ENCODE data around the gene MCL1.

Gene MCL1

GRCh38 chr1:150572918-150573647 lies 6.3 kb downstream of the MCL1 start:
- Histone ChIP-seq H3K4me2 (ENCODE audit: low read depth, low read length, poor library complexity, severe bottlenecking) (peak overlapping the region; percentile 81), H3K79me2 (ENCODE audit: insufficient read depth, low read length) (peaks cover 57% of the 10 kb centered on the region), H2AFZ (ENCODE audit: low read depth, low read length, severe bottlenecking) (no peak overlapping the region), H3F3A (ENCODE audit: insufficient read depth) (peaks cover 88% of the 10 kb centered on the region), H3K4me3 (ENCODE audit: insufficient read depth, low read length, poor library complexity, severe bottlenecking) (no peak overlapping the region), H3K9ac (ENCODE audit: low read length) (no peak overlapping the region; the same call in 1 of the 2 replicates), H3K9me3 (ENCODE audit: insufficient read depth, low read length) (no peaks in the 10 kb centered on the region), H3K27ac (ENCODE audit: low read depth, low read length) (peak overlapping the region; percentile 91), H3K27me3 (ENCODE audit: low read length) (no peaks in the 10 kb centered on the region), H4K20me1 (ENCODE audit: low read depth, low read length) (peaks cover 43% of the 10 kb centered on the region), H3K36me3 (ENCODE audit: low read length) (peaks cover 51% of the 10 kb centered on the region), H3K9me2 (replicated peaks; ENCODE audit: insufficient read depth, low read length) (no peaks in the 10 kb centered on the region)
- TF ChIP-seq, protein P1, sequence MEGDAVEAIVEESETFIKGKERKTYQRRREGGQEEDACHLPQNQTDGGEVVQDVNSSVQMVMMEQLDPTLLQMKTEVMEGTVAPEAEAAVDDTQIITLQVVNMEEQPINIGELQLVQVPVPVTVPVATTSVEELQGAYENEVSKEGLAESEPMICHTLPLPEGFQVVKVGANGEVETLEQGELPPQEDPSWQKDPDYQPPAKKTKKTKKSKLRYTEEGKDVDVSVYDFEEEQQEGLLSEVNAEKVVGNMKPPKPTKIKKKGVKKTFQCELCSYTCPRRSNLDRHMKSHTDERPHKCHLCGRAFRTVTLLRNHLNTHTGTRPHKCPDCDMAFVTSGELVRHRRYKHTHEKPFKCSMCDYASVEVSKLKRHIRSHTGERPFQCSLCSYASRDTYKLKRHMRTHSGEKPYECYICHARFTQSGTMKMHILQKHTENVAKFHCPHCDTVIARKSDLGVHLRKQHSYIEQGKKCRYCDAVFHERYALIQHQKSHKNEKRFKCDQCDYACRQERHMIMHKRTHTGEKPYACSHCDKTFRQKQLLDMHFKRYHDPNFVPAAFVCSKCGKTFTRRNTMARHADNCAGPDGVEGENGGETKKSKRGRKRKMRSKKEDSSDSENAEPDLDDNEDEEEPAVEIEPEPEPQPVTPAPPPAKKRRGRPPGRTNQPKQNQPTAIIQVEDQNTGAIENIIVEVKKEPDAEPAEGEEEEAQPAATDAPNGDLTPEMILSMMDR (IDR thresholded peaks at IDR 0.05; ENCODE audit: insufficient read depth, low read length, poor library complexity, severe bottlenecking) = no peak
- TF ChIP-seq EZH2phosphoT487 (conservative IDR thresholded peaks at IDR 0.05; ENCODE audit: low read length) = no peak

DNA sequence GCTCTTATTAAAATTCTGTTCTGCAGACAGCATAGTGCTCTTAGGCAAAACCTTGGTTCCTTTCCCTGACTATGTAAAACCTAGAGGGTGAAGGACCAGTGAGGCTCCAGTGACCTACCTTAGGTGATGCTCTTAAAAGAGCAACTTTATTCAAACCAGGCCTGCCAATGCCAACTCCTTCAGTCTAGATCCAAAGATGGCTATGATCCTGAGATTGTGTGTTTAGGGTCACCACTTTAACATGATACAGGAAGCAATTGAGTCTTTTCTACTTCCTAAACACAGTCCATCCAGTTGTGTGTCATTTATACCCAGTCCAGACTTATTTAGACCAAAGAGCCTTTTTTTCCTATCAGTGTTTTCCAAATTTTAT lies 10.8 kb downstream of the MCL1 start:
- no peak for TF ChIP-seq EZH2phosphoT487 (conservative IDR thresholded peaks at IDR 0.05; ENCODE audit: low read length)
- TF ChIP-seq, protein P1 (IDR thresholded peaks at IDR 0.05; ENCODE audit: insufficient read depth, low read length, poor library complexity, severe bottlenecking) = no peak
- Histone ChIP-seq H3K9ac (ENCODE audit: low read length) (peak overlapping the region; percentile 43), H3K9me2 (replicated peaks; ENCODE audit: insufficient read depth, low read length) (no peaks in the 10 kb centered on the region), H3K27ac (ENCODE audit: low read depth, low read length) (peak overlapping the region; percentile 99), H3F3A (ENCODE audit: insufficient read depth) (peaks cover 86% of the 10 kb centered on the region), H3K79me2 (ENCODE audit: insufficient read depth, low read length) (peaks cover 27% of the 10 kb centered on the region; the same call in 1 of the 2 replicates), H3K36me3 (ENCODE audit: low read length) (peaks cover 11% of the 10 kb centered on the region), H3K27me3 (ENCODE audit: low read length) (no peaks in the 10 kb centered on the region), H3K9me3 (ENCODE audit: insufficient read depth, low read length) (no peaks in the 10 kb centered on the region), H4K20me1 (ENCODE audit: low read depth, low read length) (0 out of 2 replicates have a peak, but pooled peaks cover 5% of the 10 kb centered on the region), H3K4me2 (ENCODE audit: low read depth, low read length, poor library complexity, severe bottlenecking) (peak overlapping the region; percentile 97), H2AFZ (ENCODE audit: low read depth, low read length, severe bottlenecking) (no peak overlapping the region), H3K4me3 (ENCODE audit: insufficient read depth, low read length, poor library complexity, severe bottlenecking) (no peak overlapping the region)

GRCh38 chr1:150567717-150568593 lies 11.5 kb downstream of the MCL1 start:
- Histone ChIP-seq H3K4me2 (ENCODE audit: low read depth, low read length, poor library complexity, severe bottlenecking) (peak overlapping the region; percentile 97), H4K20me1 (ENCODE audit: low read depth, low read length) (0 out of 2 replicates have a peak, but pooled peaks cover under 1% of the 10 kb centered on the region), H3K9me2 (replicated peaks; ENCODE audit: insufficient read depth, low read length) (no peaks in the 10 kb centered on the region), H3F3A (ENCODE audit: insufficient read depth) (peaks cover 86% of the 10 kb centered on the region), H3K36me3 (ENCODE audit: low read length) (peaks cover 6% of the 10 kb centered on the region), H3K27ac (ENCODE audit: low read depth, low read length) (peak overlapping the region; percentile 99), H2AFZ (ENCODE audit: low read depth, low read length, severe bottlenecking) (no peak overlapping the region), H3K9me3 (ENCODE audit: insufficient read depth, low read length) (no peaks in the 10 kb centered on the region), H3K79me2 (ENCODE audit: insufficient read depth, low read length) (peaks cover 25% of the 10 kb centered on the region; the same call in 1 of the 2 replicates), H3K4me3 (ENCODE audit: insufficient read depth, low read length, poor library complexity, severe bottlenecking) (peak overlapping the region; percentile 32), H3K9ac (ENCODE audit: low read length) (peak overlapping the region; percentile 43), H3K27me3 (ENCODE audit: low read length) (no peaks in the 10 kb centered on the region)
- TF ChIP-seq EZH2phosphoT487 (conservative IDR thresholded peaks at IDR 0.05; ENCODE audit: low read length) = no peak
- TF ChIP-seq, protein P1 (IDR thresholded peaks at IDR 0.05; ENCODE audit: insufficient read depth, low read length, poor library complexity, severe bottlenecking) = no peak

Data from SU-DHL-6 (cell line).